Body of pancreas (tissue), 4 donors: Measurements from ENCODE around the gene ATRN. TPM values are rescaled to one million over a fixed set of nuclear protein-coding genes. Genes with fewer than 3 reads are reported as not detected.

ENCODE experiments used
- ATAC-seq: fragments of 150-250 bp; one replicate; pipeline ENCODE4 v1.9.1; 2016
- DNase-seq, 4 donors: peaks; one replicate each; pipeline ENCODE4 v3.0.0-alpha.2; 2019
- H3K27ac ChIP-seq, 4 donors: fragments of 200-600 bp; sonication (generic); 1 replicate in 3 of 4; 2 replicates in 1 of 4; pipeline versions ENCODE4 v1.5.1 to v1.6.1; 2016 to 2019; ENCODE audit warnings: mild to moderate bottlenecking in 1 of 4, mixed read lengths in 1 of 4, moderate library complexity in 1 of 4
- H3K27me3 ChIP-seq, 2 donors: fragments of 200-600 bp; sonication (generic); one replicate each; pipeline ENCODE4 v1.6.0; 2016; ENCODE audit warnings: mild to moderate bottlenecking in 1 of 2
- H3K36me3 ChIP-seq, 2 donors: fragments of 200-600 bp; sonication (generic); replicated peaks in 1 of 2; 2 replicates each; pipeline ENCODE4 v1.5.1; 2016; ENCODE audit warnings: low read depth in 2 of 2; ENCODE audit not compliant: insufficient read depth in 1 of 2
- H3K4me1 ChIP-seq: fragments of 200-600 bp; sonication (generic); one replicate; pipeline ENCODE4 v1.6.0; 2016
- H3K4me3 ChIP-seq, 2 donors: fragments of 200-600 bp; sonication (generic); 1 replicate in 1 of 2; 2 replicates in 1 of 2; pipeline ENCODE4 v1.5.1; 2016 to 2019
- H3K9me3 ChIP-seq, 3 donors: fragments of 200-600 bp; sonication (generic); 1 replicate in 2 of 3; 2 replicates in 1 of 3; pipeline ENCODE4 v1.5.1; 2016
- POLR2A ChIP-seq, 3 donors: fragments of 450-650 bp; IDR thresholded peaks; one replicate each; pipeline ENCODE4 v1.6.1; 2016; ENCODE audit warnings: antibody characterized with exemption in 3 of 3, mild to moderate bottlenecking in 2 of 3
- WGBS, 2 donors: methylation state at CpG; one replicate each; pipeline ENCODE4 v1.1.5; 2017; 5-methylcytosine and 5-hydroxymethylcytosine counted together
- intact Hi-C: fragments of 100-400 bp; cut with DNase I; formaldehyde crosslinking; loops from one replicate; pipeline ENCODE4 v1.15.1; 2023
- total RNA-seq, 2 donors: library from RNA; depleted of rRNA; stranded (reverse); fragments of >200 nt; gene quantifications; one replicate each; pipeline ENCODE4 v1.1.0, GENCODE V29; 2016
- TF ChIP-seq, protein P1 (sequence below), 7 experiments: fragments of 450-650 bp in 4 of 7; fragments of 200-600 bp in 3 of 7; sonication (generic) in 3 of 7; IDR thresholded peaks; one replicate each; pipeline ENCODE4 v1.5.1; 2016 to 2019; ENCODE audit warnings: antibody characterized with exemption in 7 of 7

The ATRN gene
- total RNA-seq, 2 donors from 2014 or later: 17.6 to 18.8 TPM

DNA sequence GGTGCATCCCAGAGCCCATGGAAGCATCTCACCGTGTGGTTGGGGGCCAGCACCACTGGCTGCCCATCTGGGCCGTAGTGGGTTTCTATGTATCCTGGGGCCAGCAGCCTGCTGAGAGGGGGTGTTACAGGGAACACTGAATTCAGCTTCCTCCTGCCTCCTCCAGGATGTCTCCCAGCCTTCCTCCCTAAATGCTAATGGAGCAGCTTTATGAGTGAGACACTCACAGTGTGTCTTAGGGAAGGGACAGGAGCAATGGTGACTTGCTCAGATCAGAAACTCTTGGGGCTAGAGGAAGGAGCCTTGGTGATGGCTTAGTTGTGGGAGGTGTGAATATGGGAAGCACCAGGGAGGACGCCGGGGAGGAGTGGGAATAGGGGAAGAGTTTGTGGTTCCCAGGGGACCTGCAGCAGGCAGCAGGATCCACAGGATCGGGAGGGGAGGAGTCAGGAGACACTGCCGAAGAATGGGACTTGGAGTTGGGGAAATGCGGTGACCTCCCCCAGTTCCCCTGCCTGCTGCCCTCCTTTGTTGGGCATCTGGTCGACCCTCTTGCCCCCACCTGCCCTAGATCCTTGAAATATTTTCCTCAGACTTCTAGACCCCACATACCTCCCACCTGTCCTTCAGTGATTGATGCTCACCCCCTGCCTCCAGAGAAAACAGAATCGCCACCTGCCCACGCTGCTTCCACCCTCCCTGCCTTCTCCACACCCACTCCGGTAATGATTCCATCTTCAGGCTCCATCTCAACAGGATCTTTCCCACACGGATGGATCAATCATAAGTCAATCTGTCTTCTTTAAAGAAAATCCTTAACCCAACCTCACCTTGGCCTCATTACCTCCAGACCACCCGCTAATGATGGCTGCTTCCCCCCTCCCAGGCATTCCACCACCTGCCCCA lies 204.4 kb downstream of the ATRN start:
- intact Hi-C loops: loop anchor here (10.0 kb wide), 2 partner anchors 180 to 400 kb away; no protein-coding TSS in a partner anchor
- TF ChIP-seq POLR2A (IDR thresholded peaks at IDR 0.05): no peak
- TF ChIP-seq, protein P1, sequence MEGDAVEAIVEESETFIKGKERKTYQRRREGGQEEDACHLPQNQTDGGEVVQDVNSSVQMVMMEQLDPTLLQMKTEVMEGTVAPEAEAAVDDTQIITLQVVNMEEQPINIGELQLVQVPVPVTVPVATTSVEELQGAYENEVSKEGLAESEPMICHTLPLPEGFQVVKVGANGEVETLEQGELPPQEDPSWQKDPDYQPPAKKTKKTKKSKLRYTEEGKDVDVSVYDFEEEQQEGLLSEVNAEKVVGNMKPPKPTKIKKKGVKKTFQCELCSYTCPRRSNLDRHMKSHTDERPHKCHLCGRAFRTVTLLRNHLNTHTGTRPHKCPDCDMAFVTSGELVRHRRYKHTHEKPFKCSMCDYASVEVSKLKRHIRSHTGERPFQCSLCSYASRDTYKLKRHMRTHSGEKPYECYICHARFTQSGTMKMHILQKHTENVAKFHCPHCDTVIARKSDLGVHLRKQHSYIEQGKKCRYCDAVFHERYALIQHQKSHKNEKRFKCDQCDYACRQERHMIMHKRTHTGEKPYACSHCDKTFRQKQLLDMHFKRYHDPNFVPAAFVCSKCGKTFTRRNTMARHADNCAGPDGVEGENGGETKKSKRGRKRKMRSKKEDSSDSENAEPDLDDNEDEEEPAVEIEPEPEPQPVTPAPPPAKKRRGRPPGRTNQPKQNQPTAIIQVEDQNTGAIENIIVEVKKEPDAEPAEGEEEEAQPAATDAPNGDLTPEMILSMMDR (IDR thresholded peaks at IDR 0.05): no peak
- Histone ChIP-seq H3K4me3 (no peak overlapping the region), H3K4me1 (peaks cover 10% of the 10 kb centered on the region), H3K36me3 (no peaks in the 10 kb centered on the region), H3K9me3 (no peaks in the 10 kb centered on the region), H3K27me3 (peaks cover 0 to 31% of the 10 kb centered on the region in 2 donors), H3K27ac (no peak overlapping the region)
- no peak for ATAC-seq
- no peak for DNase-seq
- whole genome bisulfite sequencing, 2 donors: 18 to 25% methylated on average over 13 of the region's 13 CpGs

DNA sequence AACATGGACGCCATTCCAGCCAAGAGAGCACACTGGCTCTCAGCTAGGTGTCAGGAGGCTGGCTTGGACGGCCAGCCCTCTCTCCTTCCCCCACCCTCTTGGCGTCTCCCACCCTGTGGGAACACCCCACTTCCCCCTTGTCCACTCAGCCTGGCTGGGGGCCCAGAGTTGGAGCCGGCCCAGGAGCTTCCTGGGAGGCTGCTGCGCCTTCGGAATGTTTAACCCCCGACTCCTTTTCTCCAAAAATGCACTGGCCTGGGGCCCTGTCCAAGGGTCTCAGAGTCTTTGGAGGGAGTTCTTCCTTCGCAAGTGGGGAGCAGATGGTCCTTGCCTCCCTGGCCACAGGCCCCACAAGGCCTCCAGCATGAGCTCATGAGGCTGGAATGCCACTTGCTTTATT lies 206.9 kb downstream of the ATRN start:
- Histone ChIP-seq H3K27ac (no peak overlapping the region), H3K4me3 (no peak overlapping the region), H3K9me3 (no peaks in the 10 kb centered on the region), H3K4me1 (peaks cover 12% of the 10 kb centered on the region), H3K36me3 (no peaks in the 10 kb centered on the region), H3K27me3 (peaks cover 0 to 28% of the 10 kb centered on the region in 2 donors)
- 46 to 52% methylated on average over 4 to 8 of the region's 8 CpGs for WGBS, 2 donors
- no peak for DNase-seq
- no peak for ATAC-seq
- intact Hi-C loops: loop anchor here (10.0 kb wide), 2 partner anchors 177 to 397 kb away; no protein-coding TSS in a partner anchor
- TF ChIP-seq POLR2A (IDR thresholded peaks at IDR 0.05): no peak
- TF ChIP-seq, protein P1 (IDR thresholded peaks at IDR 0.05): no peak

DNA sequence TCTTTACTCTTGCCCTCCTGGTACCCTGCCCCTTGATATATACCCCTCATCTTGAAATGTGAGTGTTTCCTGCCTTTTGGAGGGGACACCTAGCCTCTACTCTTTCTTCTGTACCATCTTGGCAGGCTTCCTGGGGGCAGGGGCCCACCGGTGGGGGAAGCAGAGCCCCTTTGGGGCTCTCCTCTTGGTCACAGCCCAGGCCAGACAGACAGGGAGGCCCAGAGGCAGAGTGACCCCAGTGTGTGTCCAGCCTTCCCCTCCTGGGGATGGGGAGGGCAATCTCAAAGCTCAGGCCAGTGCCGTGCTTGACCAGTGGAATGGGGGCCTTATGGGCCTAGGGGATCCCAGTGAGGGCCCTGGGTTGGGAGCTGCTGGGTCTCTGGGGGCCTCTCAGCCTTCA lies 207.4 kb downstream of the ATRN start:
- H3K27me3 ChIP-seq: peaks cover 0 to 23% of the 10 kb centered on the region in 2 donors
- peaks cover 8% of the 10 kb centered on the region for H3K4me1 ChIP-seq
- intact Hi-C loops: loop anchor here (10.0 kb wide), 2 partner anchors 177 to 397 kb away; no protein-coding TSS in a partner anchor
- no peaks in the 10 kb centered on the region for H3K9me3 ChIP-seq
- TF ChIP-seq, protein P1 (IDR thresholded peaks at IDR 0.05): no peak
- TF ChIP-seq POLR2A (IDR thresholded peaks at IDR 0.05): no peak
- WGBS, 2 donors: 36 to 74% methylated on average over 2 of the region's 2 CpGs
- no peak overlapping the region for H3K4me3 ChIP-seq
- ATAC-seq: no peak
- no peaks in the 10 kb centered on the region for H3K36me3 ChIP-seq
- no peak for DNase-seq
- H3K27ac ChIP-seq: no peak overlapping the region

DNA sequence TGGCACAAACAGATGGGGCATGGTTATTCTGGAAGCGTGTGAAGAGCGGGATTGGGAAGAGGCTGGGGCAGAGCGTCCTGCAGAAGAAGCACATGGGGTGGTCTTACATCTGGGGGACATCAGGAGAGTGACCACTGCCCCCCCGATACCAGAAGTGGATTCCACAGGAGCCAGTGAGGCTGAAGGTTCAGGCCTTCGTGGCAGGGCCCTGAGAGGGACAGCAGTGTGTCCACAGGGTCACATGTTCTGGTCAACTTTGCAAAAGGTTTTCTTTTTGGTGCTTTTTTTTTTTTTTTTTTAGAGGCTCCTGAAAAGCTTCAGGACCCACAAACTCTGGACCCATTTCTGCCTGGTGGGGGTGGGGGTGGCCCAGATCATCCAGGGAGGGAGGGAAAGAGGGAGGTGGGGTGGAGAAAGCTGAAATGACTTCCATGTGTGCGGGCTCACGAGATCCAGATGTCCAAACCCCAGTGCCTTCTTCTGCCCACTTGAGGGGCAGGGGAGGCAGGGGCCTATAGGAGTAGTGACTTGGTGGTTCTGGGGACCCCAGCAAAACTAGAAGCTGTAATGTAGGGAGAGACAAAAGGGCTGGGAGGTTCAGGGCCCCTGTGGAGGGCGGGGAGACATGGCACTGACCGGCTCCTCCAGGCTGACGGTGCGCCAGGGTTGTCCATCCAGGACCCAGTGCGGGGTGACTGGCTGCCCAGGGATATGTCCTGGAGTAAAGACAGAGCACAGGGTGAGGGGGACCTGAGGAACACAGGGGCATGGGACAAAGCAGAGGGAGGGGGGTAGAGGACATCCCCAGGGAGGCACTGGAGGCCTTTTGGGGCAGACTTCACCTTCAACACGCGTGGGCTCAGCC lies 208.3 kb downstream of the ATRN start:
- TF ChIP-seq, protein P1 (IDR thresholded peaks at IDR 0.05): no peak
- no peak for TF ChIP-seq POLR2A (IDR thresholded peaks at IDR 0.05)
- Histone ChIP-seq H3K4me3 (no peak overlapping the region), H3K27me3 (peaks cover 0 to 20% of the 10 kb centered on the region in 2 donors), H3K4me1 (peaks cover 8% of the 10 kb centered on the region), H3K9me3 (no peaks in the 10 kb centered on the region), H3K27ac (no peak overlapping the region), H3K36me3 (no peaks in the 10 kb centered on the region)
- DNase-seq (no peak), ATAC-seq (no peak)
- intact Hi-C loops: loop anchor here (10.0 kb wide), 2 partner anchors 176 to 396 kb away; no protein-coding TSS in a partner anchor
- 80 to 84% methylated on average over 14 of the region's 14 CpGs for WGBS, 2 donors
